Bone marrow (tissue), 2 donors: Measurements from ENCODE around the gene TMEM254.
"Not testable (repeated sequence)": the region's sequence is repeated elsewhere in the genome, so short reads cannot be mapped to it uniquely, and the experiment has no call there.

Experiments used
- DNase-seq, 2 donors: peaks; one replicate each; lab custom pipeline; 2025; lab: John Stamatoyannopoulos, UW

The TMEM254 gene

DNA sequence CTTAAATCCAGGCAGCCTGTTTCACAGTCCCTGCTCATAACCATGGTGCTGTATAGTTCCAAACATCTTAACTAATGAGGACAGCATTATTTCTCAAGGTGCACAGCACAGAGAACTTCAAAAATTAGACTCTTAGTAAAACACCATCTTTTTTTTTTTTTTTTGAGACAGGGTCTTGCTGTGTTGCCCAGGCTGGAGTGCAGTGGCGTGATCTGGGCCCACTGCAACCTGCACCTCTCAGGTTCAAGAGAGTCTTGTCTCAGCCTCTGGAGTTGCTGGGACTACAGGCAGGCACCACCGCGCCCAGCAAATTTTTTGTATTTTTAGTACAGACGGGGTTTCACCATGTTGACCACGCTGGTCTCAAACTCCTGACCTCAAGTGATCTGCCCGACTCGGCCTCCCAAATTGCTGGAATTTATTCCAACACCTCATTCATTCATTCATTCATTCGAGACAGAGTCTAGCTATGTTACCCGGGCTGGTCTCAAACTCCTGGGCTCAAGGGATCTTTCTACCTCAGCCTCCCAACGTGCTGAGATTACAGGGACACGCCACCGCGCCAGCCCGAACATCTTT is 507 bp upstream of the TMEM254 start:
- DNase-seq: no peak

GRCh38 chr10:80079312-80079719 is 851 bp downstream of the TMEM254 start:
- DNase-seq: no peak

DNA sequence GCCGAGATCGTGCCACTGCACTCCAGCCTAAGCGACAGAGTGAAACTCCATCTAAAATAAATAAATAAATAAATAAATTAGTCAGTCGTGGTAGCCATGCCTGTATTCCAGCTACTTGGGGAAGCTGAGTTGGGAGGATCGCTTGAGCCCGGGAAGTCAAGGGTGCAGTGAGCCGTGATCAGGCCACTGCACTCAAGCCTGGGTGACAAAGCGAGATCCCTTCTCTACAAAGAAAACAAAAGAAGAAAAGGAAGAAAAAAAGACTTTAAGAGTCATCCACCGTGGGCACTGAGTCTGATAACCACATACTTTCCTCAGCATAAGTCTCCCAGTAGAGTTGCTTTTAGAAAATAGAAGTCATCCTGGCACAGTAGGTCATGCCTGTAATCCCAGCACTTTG is 2.6 kb downstream of the TMEM254 start:
- DNase-seq: no peak

- no peak for DNase-seq
Observed at GRCh38 chr10:80081801-80082750, 3.6 kb downstream of the TMEM254 start.

DNA sequence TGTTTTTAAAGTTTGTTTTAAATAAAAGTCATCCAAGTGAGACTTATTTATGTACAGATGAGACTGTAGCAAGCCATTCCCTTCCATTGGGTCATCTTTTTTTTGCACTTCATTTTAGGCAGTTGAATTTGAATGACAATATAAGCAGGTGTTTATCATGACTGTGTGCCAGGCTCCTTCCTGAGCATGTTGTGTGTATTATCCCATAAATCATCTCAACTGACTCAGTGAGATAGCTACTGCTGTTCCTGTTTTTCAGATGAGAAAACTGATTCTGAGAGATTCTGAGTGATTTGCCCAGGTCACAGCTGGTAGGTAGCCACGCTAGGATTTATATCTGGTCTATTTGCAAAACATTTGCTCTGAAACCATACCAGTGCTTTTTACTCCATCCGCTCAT is 11.7 kb downstream of the TMEM254 start:
- peak in 1 of 2 donors; percentile 80 for DNase-seq

- DNase-seq: no peak
Observed at GRCh38 chr10:80094231-80094630, 15.8 kb downstream of the TMEM254 start.

DNA sequence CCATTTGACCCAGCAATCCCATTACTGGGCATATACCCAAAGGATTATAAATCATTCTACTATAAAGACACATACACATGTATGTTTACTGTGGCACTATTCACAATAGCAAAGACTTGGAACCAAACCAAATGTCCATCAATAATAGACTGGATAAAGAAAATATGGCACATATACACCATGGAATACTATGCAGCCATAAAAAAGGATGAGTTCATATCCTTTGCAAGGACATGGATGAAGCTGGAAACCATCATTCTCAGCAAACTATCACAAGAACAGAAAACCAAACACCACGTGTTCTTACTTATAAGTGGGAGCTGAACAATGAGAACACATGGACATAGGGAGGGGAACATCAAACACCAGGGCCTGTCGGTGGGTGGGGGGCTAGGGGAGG is 19.8 kb downstream of the TMEM254 start:
- not testable (repeated sequence) for DNase-seq

DNA sequence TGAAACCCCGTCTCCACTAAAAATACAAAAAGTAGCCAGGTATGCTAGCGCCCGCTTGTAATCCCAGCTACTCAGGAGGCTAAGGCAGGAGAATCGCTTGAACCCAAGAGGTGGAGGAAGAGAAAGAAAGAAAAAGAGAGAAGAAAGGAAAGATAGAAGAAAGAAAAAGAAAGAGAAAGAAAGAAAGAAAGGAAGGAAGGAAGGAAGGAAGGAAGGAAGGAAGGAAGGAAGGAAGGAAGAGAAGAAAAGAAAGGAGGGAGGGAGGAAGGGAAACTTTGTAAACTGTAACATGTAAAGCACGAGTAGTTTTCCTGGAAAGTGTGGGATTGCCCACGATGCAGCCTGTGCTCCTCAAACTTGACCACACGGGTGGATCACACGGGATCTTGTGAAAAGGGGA is 20.8 kb downstream of the TMEM254 start:
- DNase-seq: not testable (repeated sequence)

DNA sequence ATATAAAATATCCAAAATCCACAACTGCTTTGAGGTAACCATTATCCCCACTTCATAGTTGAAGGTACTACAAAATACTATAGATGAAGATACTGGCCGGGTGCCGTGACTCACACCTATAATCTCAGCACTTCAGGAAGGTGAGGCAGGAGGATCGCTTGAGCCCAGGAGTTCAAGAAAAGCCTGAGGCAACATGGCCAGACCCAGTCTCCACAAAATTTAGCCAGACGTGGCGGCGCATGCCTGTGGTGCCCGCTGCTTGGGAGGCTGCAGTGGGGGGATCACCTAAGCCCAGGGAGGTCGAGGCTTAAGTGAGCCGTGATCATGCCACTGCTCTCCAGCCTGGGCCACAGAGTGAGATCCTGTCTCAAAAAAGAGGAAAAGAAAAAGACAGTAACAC is 21.7 kb downstream of the TMEM254 start:
- DNase-seq: no peak

DNA sequence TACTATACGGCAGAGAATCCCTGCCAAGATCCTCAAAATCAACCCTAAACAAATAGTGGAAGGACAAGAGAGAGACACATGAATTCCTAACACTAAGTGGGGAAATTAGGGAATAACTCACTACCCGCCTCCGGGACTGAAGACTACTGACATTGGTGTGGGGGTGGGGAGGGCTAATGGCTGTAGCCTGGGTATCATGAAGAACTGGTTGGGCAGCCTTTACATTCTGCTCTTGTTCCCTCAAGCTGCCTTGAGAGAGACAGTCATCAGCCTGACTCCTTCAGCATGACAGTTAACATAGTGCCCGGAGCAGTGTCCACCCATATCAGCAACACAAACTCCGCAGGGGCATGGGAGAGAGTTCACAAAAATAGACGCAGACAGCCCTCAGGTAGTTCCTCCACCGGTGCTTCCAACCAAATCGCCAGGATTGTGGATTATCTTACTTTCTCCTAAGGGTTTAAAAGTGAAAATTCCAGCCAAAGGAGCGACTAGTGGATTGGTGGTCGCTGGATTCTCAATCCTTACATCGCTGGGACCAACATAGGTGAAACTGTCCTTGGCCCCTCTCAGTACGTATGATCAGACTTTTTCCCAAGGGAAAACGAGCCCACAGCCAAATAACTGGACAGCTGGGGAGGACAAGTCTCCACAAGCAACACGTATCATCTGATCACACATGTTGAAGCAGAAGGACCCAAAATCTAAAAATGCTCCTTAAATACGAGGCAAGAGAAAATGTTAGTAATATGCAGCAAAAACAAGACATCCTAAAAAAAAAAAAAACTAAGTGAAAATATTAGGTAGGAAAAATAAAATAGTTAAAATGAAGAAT is 22.6 kb downstream of the TMEM254 start:
- no peak for DNase-seq

GRCh38 chr10:80104066-80104926 is 25.8 kb downstream of the TMEM254 start:
- DNase-seq: peak in 1 of 2 donors; percentile 8

DNA sequence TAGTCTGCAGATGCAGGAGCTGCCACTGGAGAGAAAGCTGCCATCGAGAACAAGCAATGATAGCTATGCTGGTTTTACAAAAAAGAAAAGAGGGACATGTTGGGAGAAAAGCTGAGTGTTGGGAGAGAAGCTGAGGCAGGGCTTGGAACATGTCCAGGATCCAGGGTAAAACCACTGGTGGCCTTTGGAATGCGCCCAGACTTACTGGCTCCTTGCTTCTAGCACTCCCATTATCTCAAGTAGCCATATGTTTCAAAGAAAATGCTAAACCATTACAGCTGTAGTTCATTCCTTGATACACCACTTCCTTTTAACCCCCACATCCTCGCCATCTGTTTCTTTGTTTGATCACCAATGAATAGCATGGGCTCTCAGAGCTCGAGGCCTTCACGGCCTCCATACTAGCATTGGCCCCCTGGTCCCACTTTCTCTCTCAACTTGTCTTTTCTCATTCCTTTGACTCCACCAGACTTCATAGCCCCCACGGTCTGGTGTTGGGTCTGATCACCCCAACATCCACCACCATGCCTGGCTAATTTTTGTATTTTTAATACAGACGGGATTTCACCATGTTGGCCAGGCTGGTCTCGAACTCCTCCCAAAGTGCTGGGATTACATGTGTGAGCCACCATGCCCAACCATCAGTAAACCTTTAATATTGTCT is 30.2 kb downstream of the TMEM254 start:
- no peak for DNase-seq

DNA sequence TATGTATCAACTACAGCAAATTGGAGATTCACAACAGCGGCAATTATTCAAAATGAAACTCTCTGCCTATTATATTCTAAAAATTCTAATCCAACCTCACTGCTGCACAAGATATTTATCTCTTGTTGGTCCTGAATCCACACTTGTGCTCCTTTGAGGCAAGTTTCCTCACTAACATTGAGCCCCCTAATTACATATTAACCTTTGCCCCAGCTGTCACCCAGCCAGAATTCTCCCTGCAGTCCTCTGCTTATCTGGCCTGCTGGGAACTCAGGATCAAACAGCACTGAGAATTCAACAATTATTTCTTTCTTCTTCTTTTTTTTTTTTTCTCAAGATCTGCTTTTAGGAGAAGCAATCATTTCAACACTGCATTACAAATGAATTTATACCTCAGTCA is 32.5 kb downstream of the TMEM254 start:
- no peak for DNase-seq

- no peak for DNase-seq
Observed at GRCh38 chr10:80118669-80119068, 40.2 kb downstream of the TMEM254 start.

DNA sequence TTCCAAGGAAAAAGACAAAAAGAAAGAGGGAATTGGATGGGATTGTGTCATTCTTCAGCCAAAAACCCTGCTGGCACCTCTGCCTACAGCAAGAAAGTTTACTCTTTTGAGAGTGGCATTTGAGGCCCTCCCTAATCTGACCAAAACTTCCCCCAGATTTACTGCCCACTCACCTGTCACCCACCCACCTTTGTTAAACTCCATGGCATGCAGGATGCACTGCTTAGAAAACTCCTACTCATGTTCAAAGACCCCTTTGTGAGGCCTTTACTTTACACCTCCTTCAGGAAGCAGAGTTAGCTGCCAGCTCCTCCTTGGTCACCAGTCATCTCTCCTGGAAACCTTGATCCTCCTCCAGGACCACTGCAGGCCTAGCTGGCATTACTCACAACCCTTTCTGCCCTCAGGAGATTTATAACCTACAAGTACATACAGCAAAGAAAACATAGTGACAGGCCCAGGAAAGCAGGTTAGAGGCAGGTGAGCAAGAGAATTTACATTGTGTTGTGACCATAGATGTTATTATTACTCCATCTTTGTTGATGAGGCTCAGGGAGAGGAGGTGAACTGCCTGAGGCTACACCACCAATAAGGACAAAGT is 43.7 kb downstream of the TMEM254 start:
- no peak for DNase-seq

GRCh38 chr10:80122746-80123145 is 44.3 kb downstream of the TMEM254 start:
- DNase-seq: no peak

- DNase-seq: no peak
Observed at GRCh38 chr10:80126876-80127275, 48.4 kb downstream of the TMEM254 start.

GRCh38 chr10:80131499-80131901 is 53.0 kb downstream of the TMEM254 start:
- no peak for DNase-seq

GRCh38 chr10:80132299-80133139 is 54.1 kb downstream of the TMEM254 start, which contains the start of gene PLAC9:
Gene PLAC9 (plus strand): TSS chr10:80132730. CDS start chr10:80132763, 33 bp downstream.
- no peak for DNase-seq

GRCh38 chr10:80133206-80133605 is 54.7 kb downstream of the TMEM254 start:
- DNase-seq: no peak
